ENCODE measurements around the gene UBE2V1.

Gene UBE2V1

GRCh38 chr20:50089140-50089786, 23.7 kb downstream of the UBE2V1 start:
- TF ChIP-seq CTCF (IDR thresholded peaks at IDR 0.05): no peak

GRCh38 chr20:50088022-50088421, 24.9 kb downstream of the UBE2V1 start:
- no peak for TF ChIP-seq CTCF (IDR thresholded peaks at IDR 0.05)

- TF ChIP-seq CTCF (IDR thresholded peaks at IDR 0.05): peak; percentile 91
Measured at GRCh38 chr20:50085481-50086365, 27.2 kb downstream of the UBE2V1 start.

- no peak for TF ChIP-seq CTCF (IDR thresholded peaks at IDR 0.05)
Measured at GRCh38 chr20:50085146-50085480, 27.8 kb downstream of the UBE2V1 start.

- no peak for TF ChIP-seq CTCF (IDR thresholded peaks at IDR 0.05)
Measured at GRCh38 chr20:50083034-50083433, 29.9 kb downstream of the UBE2V1 start.

GRCh38 chr20:50077818-50078601, 34.9 kb downstream of the UBE2V1 start:
- no peak for TF ChIP-seq CTCF (IDR thresholded peaks at IDR 0.05)

GRCh38 chr20:50073500-50073899, 39.5 kb downstream of the UBE2V1 start:
- no peak for TF ChIP-seq CTCF (IDR thresholded peaks at IDR 0.05)
